Measurements from ENCODE around the gene SMCO4.
"Not testable (repeated sequence)": the region's sequence is repeated elsewhere in the genome, so short reads cannot be mapped to it uniquely, and the experiment has no call there.

The SMCO4 gene

GRCh38 chr11:93543292-93543977 lies at the start of gene SMCO4:
SMCO4 (minus strand) TSS chr11:93543391; CDS start chr11:93479189, 64,202 bp downstream.
- peak; percentile 10 for DNase-seq (ENCODE audit: low spot score)

- DNase-seq (ENCODE audit: low spot score) = no peak
Measured at GRCh38 chr11:93591247-93591898, 48.2 kb upstream of the SMCO4 start.

- no peak for DNase-seq (ENCODE audit: low spot score)
Measured at GRCh38 chr11:93589347-93589746, 46.2 kb upstream of the SMCO4 start.

- no peak for DNase-seq (ENCODE audit: low spot score)
Measured at GRCh38 chr11:93587858-93588581, 44.8 kb upstream of the SMCO4 start.

GRCh38 chr11:93587425-93587824 lies 44.2 kb upstream of the SMCO4 start:
- DNase-seq (ENCODE audit: low spot score) = not testable (repeated sequence)

GRCh38 chr11:93585758-93586157 lies 42.6 kb upstream of the SMCO4 start:
- no peak for DNase-seq (ENCODE audit: low spot score)

- DNase-seq (ENCODE audit: low spot score) = no peak
Measured at GRCh38 chr11:93583490-93583889, 40.3 kb upstream of the SMCO4 start.

- DNase-seq (ENCODE audit: low spot score) = no peak
Measured at GRCh38 chr11:93579187-93579751, 36.1 kb upstream of the SMCO4 start.

GRCh38 chr11:93577286-93577685 lies 34.1 kb upstream of the SMCO4 start:
- DNase-seq (ENCODE audit: low spot score) = no peak

- not testable (repeated sequence) for DNase-seq (ENCODE audit: low spot score)
Measured at GRCh38 chr11:93576870-93577269, 33.7 kb upstream of the SMCO4 start.

GRCh38 chr11:93574638-93575220 lies 31.5 kb upstream of the SMCO4 start:
- no peak for DNase-seq (ENCODE audit: low spot score)

GRCh38 chr11:93573184-93573583 lies 30.0 kb upstream of the SMCO4 start:
- DNase-seq (ENCODE audit: low spot score) = no peak

GRCh38 chr11:93572621-93573020 lies 29.4 kb upstream of the SMCO4 start:
- no peak for DNase-seq (ENCODE audit: low spot score)

GRCh38 chr11:93572171-93572570 lies 29.0 kb upstream of the SMCO4 start:
- no peak for DNase-seq (ENCODE audit: low spot score)

- no peak for DNase-seq (ENCODE audit: low spot score)
Measured at GRCh38 chr11:93571612-93572011, 28.4 kb upstream of the SMCO4 start.

- DNase-seq (ENCODE audit: low spot score) = no peak
Measured at GRCh38 chr11:93570759-93571413, 27.7 kb upstream of the SMCO4 start.

GRCh38 chr11:93569496-93569895 lies 26.3 kb upstream of the SMCO4 start:
- no peak for DNase-seq (ENCODE audit: low spot score)

GRCh38 chr11:93568726-93569125 lies 25.5 kb upstream of the SMCO4 start:
- DNase-seq (ENCODE audit: low spot score) = no peak

GRCh38 chr11:93567401-93567895 lies 24.3 kb upstream of the SMCO4 start:
- DNase-seq (ENCODE audit: low spot score) = no peak

- no peak for DNase-seq (ENCODE audit: low spot score)
Measured at GRCh38 chr11:93564895-93565294, 21.7 kb upstream of the SMCO4 start.

- DNase-seq (ENCODE audit: low spot score) = no peak
Measured at GRCh38 chr11:93563857-93564256, 20.7 kb upstream of the SMCO4 start.

Measured in hematopoietic multipotent progenitor cell treated with erythropoietin and hydrocortisone succinate and interleukin-3 and kit ligand, for 17 days (in vitro differentiated cells).